Measurements from ENCODE around the gene FRYL. TPM values are rescaled to one million over a fixed set of nuclear protein-coding genes. Genes with fewer than 3 reads are reported as not detected.

The FRYL gene
- polyA plus RNA-seq, 1 donor from 2014 or later: 64.0 TPM

- no peaks in the 10 kb centered on the region for H3K9me2 ChIP-seq (ENCODE audit: insufficient read depth, low read length)
- no peaks in the 10 kb centered on the region for H4K20me1 ChIP-seq (ENCODE audit: insufficient read depth)
- H2AFZ ChIP-seq (ENCODE audit: low read depth, low read length): no peak overlapping the region
- TF ChIP-seq SMC3 (conservative IDR thresholded peaks at IDR 0.05; ENCODE audit: poor library complexity): no peak
- TF ChIP-seq EZH2 (IDR thresholded peaks at IDR 0.05; ENCODE audit: borderline replicate concordance, insufficient read depth, low read length, poor library complexity, severe bottlenecking): no peak
- no peak for TF ChIP-seq EP300 (conservative IDR thresholded peaks at IDR 0.05; ENCODE audit: poor library complexity, severe bottlenecking)
- TF ChIP-seq, protein P1, sequence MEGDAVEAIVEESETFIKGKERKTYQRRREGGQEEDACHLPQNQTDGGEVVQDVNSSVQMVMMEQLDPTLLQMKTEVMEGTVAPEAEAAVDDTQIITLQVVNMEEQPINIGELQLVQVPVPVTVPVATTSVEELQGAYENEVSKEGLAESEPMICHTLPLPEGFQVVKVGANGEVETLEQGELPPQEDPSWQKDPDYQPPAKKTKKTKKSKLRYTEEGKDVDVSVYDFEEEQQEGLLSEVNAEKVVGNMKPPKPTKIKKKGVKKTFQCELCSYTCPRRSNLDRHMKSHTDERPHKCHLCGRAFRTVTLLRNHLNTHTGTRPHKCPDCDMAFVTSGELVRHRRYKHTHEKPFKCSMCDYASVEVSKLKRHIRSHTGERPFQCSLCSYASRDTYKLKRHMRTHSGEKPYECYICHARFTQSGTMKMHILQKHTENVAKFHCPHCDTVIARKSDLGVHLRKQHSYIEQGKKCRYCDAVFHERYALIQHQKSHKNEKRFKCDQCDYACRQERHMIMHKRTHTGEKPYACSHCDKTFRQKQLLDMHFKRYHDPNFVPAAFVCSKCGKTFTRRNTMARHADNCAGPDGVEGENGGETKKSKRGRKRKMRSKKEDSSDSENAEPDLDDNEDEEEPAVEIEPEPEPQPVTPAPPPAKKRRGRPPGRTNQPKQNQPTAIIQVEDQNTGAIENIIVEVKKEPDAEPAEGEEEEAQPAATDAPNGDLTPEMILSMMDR (IDR thresholded peaks at IDR 0.05; ENCODE audit: poor library complexity, severe bottlenecking): no peak
- no peak for TF ChIP-seq RAD21 (conservative IDR thresholded peaks at IDR 0.05)
- TF ChIP-seq MXI1 (conservative IDR thresholded peaks at IDR 0.05; ENCODE audit: poor library complexity, severe bottlenecking): no peak
- TF ChIP-seq TAF1 (IDR thresholded peaks at IDR 0.05; ENCODE audit: low read depth): no peak
- TF ChIP-seq, protein P2, sequence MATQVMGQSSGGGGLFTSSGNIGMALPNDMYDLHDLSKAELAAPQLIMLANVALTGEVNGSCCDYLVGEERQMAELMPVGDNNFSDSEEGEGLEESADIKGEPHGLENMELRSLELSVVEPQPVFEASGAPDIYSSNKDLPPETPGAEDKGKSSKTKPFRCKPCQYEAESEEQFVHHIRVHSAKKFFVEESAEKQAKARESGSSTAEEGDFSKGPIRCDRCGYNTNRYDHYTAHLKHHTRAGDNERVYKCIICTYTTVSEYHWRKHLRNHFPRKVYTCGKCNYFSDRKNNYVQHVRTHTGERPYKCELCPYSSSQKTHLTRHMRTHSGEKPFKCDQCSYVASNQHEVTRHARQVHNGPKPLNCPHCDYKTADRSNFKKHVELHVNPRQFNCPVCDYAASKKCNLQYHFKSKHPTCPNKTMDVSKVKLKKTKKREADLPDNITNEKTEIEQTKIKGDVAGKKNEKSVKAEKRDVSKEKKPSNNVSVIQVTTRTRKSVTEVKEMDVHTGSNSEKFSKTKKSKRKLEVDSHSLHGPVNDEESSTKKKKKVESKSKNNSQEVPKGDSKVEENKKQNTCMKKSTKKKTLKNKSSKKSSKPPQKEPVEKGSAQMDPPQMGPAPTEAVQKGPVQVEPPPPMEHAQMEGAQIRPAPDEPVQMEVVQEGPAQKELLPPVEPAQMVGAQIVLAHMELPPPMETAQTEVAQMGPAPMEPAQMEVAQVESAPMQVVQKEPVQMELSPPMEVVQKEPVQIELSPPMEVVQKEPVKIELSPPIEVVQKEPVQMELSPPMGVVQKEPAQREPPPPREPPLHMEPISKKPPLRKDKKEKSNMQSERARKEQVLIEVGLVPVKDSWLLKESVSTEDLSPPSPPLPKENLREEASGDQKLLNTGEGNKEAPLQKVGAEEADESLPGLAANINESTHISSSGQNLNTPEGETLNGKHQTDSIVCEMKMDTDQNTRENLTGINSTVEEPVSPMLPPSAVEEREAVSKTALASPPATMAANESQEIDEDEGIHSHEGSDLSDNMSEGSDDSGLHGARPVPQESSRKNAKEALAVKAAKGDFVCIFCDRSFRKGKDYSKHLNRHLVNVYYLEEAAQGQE (IDR thresholded peaks at IDR 0.05; ENCODE audit: borderline replicate concordance): no peak
- no peak for TF ChIP-seq POLR2AphosphoS5 (IDR thresholded peaks at IDR 0.05)
- no peak overlapping the region for H3K9ac ChIP-seq (ENCODE audit: low read length)
- H3K27ac ChIP-seq (ENCODE audit: low read length): no peak overlapping the region
- no peak overlapping the region for H3K4me2 ChIP-seq (ENCODE audit: low read length)
- H3K4me3 ChIP-seq (ENCODE audit: low read length): no peak overlapping the region
- H3K36me3 ChIP-seq (ENCODE audit: insufficient read depth, low read length): no peaks in the 10 kb centered on the region
- no peaks in the 10 kb centered on the region for H3F3A ChIP-seq (ENCODE audit: insufficient read depth, low read length, poor library complexity, severe bottlenecking)
- H3K9me3 ChIP-seq (ENCODE audit: low read length): no peaks in the 10 kb centered on the region
- H3K79me2 ChIP-seq (replicated peaks; ENCODE audit: insufficient read depth, low read length): peaks cover 48% of the 10 kb centered on the region
- H3K27me3 ChIP-seq (ENCODE audit: insufficient read depth, low read depth, low read length): no peaks in the 10 kb centered on the region
Observed at GRCh38 chr4:48694824-48695223, 85.3 kb downstream of the FRYL start.

DNA sequence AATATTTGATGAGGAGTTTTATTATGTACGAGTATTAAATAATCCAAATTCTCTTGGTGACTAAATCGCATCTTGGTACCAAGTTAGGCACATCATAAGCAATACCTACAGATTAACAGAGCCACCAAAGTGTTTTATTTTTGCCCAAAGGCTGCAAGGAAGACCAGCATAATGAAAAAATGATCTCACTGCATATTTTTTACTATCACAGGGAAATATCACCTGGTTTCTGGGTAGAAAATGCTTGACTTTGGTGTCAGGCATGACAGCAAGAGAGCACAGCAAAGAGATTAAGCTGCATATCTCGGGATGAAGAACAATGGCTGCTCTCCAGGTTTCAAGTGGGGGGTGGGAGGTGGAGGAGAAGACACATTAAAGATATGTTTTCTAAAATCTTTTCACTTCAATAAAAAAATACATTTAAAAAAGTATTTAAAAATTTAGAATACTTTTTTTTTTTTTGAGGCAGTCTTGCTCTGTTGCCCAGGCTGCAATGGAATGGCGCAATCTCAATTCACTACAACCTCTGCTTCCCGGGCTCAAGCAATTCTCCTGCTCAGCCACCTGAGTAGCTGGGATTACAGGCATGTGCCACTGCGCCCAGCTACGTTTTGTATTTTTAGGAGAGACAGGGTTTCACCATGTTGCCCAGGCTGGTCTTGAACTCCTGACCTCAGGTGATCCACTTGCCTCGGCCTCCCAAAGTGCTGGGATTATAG lies 86.1 kb downstream of the FRYL start:
- Histone ChIP-seq H3F3A (ENCODE audit: insufficient read depth, low read length, poor library complexity, severe bottlenecking) (no peaks in the 10 kb centered on the region), H3K4me3 (ENCODE audit: low read length) (no peak overlapping the region), H3K27me3 (ENCODE audit: insufficient read depth, low read depth, low read length) (no peaks in the 10 kb centered on the region), H3K9me2 (ENCODE audit: insufficient read depth, low read length) (no peaks in the 10 kb centered on the region), H3K36me3 (ENCODE audit: insufficient read depth, low read length) (no peaks in the 10 kb centered on the region), H3K79me2 (replicated peaks; ENCODE audit: insufficient read depth, low read length) (peaks cover 47% of the 10 kb centered on the region), H4K20me1 (ENCODE audit: insufficient read depth) (no peaks in the 10 kb centered on the region), H3K9me3 (ENCODE audit: low read length) (no peaks in the 10 kb centered on the region), H3K9ac (ENCODE audit: low read length) (no peak overlapping the region), H2AFZ (ENCODE audit: low read depth, low read length) (no peak overlapping the region), H3K4me2 (ENCODE audit: low read length) (no peak overlapping the region), H3K27ac (ENCODE audit: low read length) (peak overlapping the region; percentile 8)
- TF ChIP-seq, protein P2 (IDR thresholded peaks at IDR 0.05; ENCODE audit: borderline replicate concordance): no peak
- TF ChIP-seq POLR2AphosphoS5 (IDR thresholded peaks at IDR 0.05) (no peak), SMC3 (conservative IDR thresholded peaks at IDR 0.05; ENCODE audit: poor library complexity) (no peak), EZH2 (IDR thresholded peaks at IDR 0.05; ENCODE audit: borderline replicate concordance, insufficient read depth, low read length, poor library complexity, severe bottlenecking) (no peak), TAF1 (IDR thresholded peaks at IDR 0.05; ENCODE audit: low read depth) (no peak), EP300 (conservative IDR thresholded peaks at IDR 0.05; ENCODE audit: poor library complexity, severe bottlenecking) (no peak), MXI1 (conservative IDR thresholded peaks at IDR 0.05; ENCODE audit: poor library complexity, severe bottlenecking) (no peak)
- TF ChIP-seq, protein P1 (IDR thresholded peaks at IDR 0.05; ENCODE audit: poor library complexity, severe bottlenecking): no peak
